Tibial nerve (tissue), 4 donors: ENCODE results near the gene AGMO.

Experiments
- CTCF ChIP-seq, 5 experiments: fragments of 200-600 bp in 3 of 5; fragments of 450-650 bp in 2 of 5; sonication (generic) in 3 of 5; IDR thresholded peaks; one replicate each; pipeline ENCODE4 v1.5.1; 2016 to 2019; ENCODE audit warnings: antibody characterized with exemption in 5 of 5, mild to moderate bottlenecking in 3 of 5, moderate library complexity in 2 of 5
- EP300 ChIP-seq, 2 donors: sonication (generic); formaldehyde crosslinking; IDR thresholded peaks; one replicate each; pipeline ENCODE4 v1.6.1; 2017; ENCODE audit warnings: antibody characterized with exemption in 2 of 2, mild to moderate bottlenecking in 1 of 2
- POLR2A ChIP-seq, 2 donors: fragments of 450-650 bp; IDR thresholded peaks; one replicate each; pipeline ENCODE4 v1.6.1; 2017; ENCODE audit warnings: antibody characterized with exemption in 2 of 2, mild to moderate bottlenecking in 2 of 2, moderate library complexity in 2 of 2

GRCh38 chr7:15560968-15561367 lies 847 bp downstream of the AGMO start:
- TF ChIP-seq POLR2A (IDR thresholded peaks at IDR 0.05) (no peak), CTCF (IDR thresholded peaks at IDR 0.05) (no peak), EP300 (IDR thresholded peaks at IDR 0.05) (peak in 1 of 2 donors; percentile 34)
